Endothelial cell of umbilical vein (primary cell): Measurements from ENCODE around the gene CC2D2A. TPM values are rescaled to one million over a fixed set of nuclear protein-coding genes. Genes with fewer than 3 reads are reported as not detected.

Source experiments
- BruUV-seq: library from RNA; stranded (reverse); fragments of 400-500 nt; replicated peaks from 2 replicates; lab custom pipeline; 2021; lab: Mats Ljungman, UMichigan
- CTCF ChIA-PET: fragments of 300-600, 350-600 bp; sonication (Branson Sonifier 250); formaldehyde crosslinking; loops from one replicate; lab custom pipeline; 2021; ENCODE audit warnings: antibody characterized with exemption, inconsistent platforms; lab: Charles Lee
- POLR2A ChIA-PET: fragments of 300-600, 350-600 bp; sonication (Branson Sonifier 250); formaldehyde crosslinking; loops from one replicate; lab custom pipeline; 2021; ENCODE audit warnings: antibody characterized with exemption, inconsistent platforms; lab: Charles Lee
- DNase-seq: peaks from one replicate; pipeline ENCODE4 v3.0.0-alpha.2; 2011; ENCODE audit warnings: low read depth, low spot score
- FAIRE-seq: peaks from 2 replicates; lab custom pipeline; 2011; peaks lifted over from hg19 to GRCh38; lab: Jason Lieb, UNC
- H2AFZ ChIP-seq: 2 replicates; pipeline ENCODE4 v1.6.0; 2012; ENCODE audit warnings: low read depth, low read length, control low read depth, inconsistent platforms
- H3K27ac ChIP-seq: 2 replicates; pipeline ENCODE4 v1.5.1; 2011; ENCODE audit warnings: low read depth, mild to moderate bottlenecking, control low read depth, low read length, moderate library complexity; ENCODE audit not compliant: insufficient read depth
- H3K27me3 ChIP-seq, 2 experiments: 2 replicates each; pipeline versions ENCODE4 v1.6.0 to v1.6.1; 2011; ENCODE audit warnings: low read length in 2 of 2, mixed read lengths in 1 of 2; ENCODE audit not compliant: control insufficient read depth in 2 of 2, insufficient read depth in 2 of 2
- H3K36me3 ChIP-seq, 2 experiments: 2 replicates in 1 of 2; 3 replicates in 1 of 2; pipeline ENCODE4 v1.5.1; 2011; ENCODE audit warnings: low read length in 2 of 2, mild to moderate bottlenecking in 1 of 2, moderate library complexity in 1 of 2; ENCODE audit not compliant: control insufficient read depth in 2 of 2, insufficient read depth in 2 of 2; ENCODE audit errors: extremely low read depth in 1 of 2
- H3K4me1 ChIP-seq: 3 replicates; pipeline ENCODE4 v1.5.1; 2011; ENCODE audit warnings: mild to moderate bottlenecking, low read length; ENCODE audit not compliant: control insufficient read depth, insufficient read depth; ENCODE audit errors: extremely low read depth
- H3K4me2 ChIP-seq: 2 replicates; pipeline ENCODE4 v1.6.1; 2011; ENCODE audit warnings: low read length, control low read depth, mixed read lengths; ENCODE audit not compliant: insufficient read depth
- H3K4me3 ChIP-seq, 3 experiments: fragments of 200-600 bp in 1 of 3; sonication (generic), shearing (Covaris generic) in 1 of 3; replicated peaks in 1 of 3; 2 replicates each; pipeline ENCODE4 v1.5.1; 2011 to 2016; ENCODE audit warnings: control low read depth in 3 of 3, low read length in 3 of 3, mild to moderate bottlenecking in 2 of 3, inconsistent platforms in 1 of 3, low read depth in 1 of 3, moderate library complexity in 1 of 3; ENCODE audit not compliant: insufficient read depth in 1 of 3
- H3K79me2 ChIP-seq: 2 replicates; pipeline ENCODE4 v1.6.0; 2012; ENCODE audit warnings: low read length, inconsistent platforms; ENCODE audit not compliant: control insufficient read depth, insufficient read depth
- H3K9ac ChIP-seq: replicated peaks from 2 replicates; pipeline ENCODE3; 2011; ENCODE audit warnings: low read length, control low read depth; ENCODE audit not compliant: insufficient read depth; ENCODE audit errors: extremely low read depth
- H3K9me1 ChIP-seq: replicated peaks from 3 replicates; pipeline ENCODE4 v1.6.0; 2011; ENCODE audit warnings: mild to moderate bottlenecking, low read length; ENCODE audit not compliant: control insufficient read depth, insufficient read depth; ENCODE audit errors: extremely low read depth
- H3K9me3 ChIP-seq: replicated peaks from 2 replicates; pipeline ENCODE4 v1.5.1; 2012; ENCODE audit warnings: low read length, inconsistent platforms; ENCODE audit not compliant: control insufficient read depth, insufficient read depth
- H4K20me1 ChIP-seq: replicated peaks from 2 replicates; pipeline ENCODE3; 2011; ENCODE audit warnings: mild to moderate bottlenecking, low read length; ENCODE audit not compliant: control insufficient read depth, insufficient read depth; ENCODE audit errors: extremely low read depth
- EZH2 ChIP-seq: IDR thresholded peaks from 2 replicates; pipeline ENCODE4 v1.6.1; 2012; ENCODE audit warnings: borderline replicate concordance, low read depth, mild to moderate bottlenecking, moderate library complexity, low read length, inconsistent platforms; ENCODE audit not compliant: severe bottlenecking
- FOS ChIP-seq: IDR thresholded peaks from 2 replicates; pipeline ENCODE4 v1.6.1; 2011; ENCODE audit warnings: mild to moderate bottlenecking, low read length, moderate library complexity, borderline replicate concordance; ENCODE audit not compliant: insufficient read depth
- GATA2 ChIP-seq: IDR thresholded peaks from 2 replicates; pipeline ENCODE4 v1.7.0; 2011; ENCODE audit warnings: low read depth, mild to moderate bottlenecking, moderate library complexity, mixed read lengths, low read length; ENCODE audit not compliant: insufficient read length, insufficient read depth
- JUN ChIP-seq: IDR thresholded peaks from 2 replicates; pipeline ENCODE4 v1.6.1; 2011; ENCODE audit warnings: borderline replicate concordance, low read depth; ENCODE audit not compliant: insufficient read length, insufficient read depth
- MYC ChIP-seq: IDR thresholded peaks from one replicate; pipeline ENCODE4 v1.6.1; 2011; ENCODE audit warnings: mild to moderate bottlenecking, low read depth, low read length
- POLR2A ChIP-seq: IDR thresholded peaks from 2 replicates; pipeline ENCODE4 v1.6.1; 2012; ENCODE audit warnings: low read depth, mild to moderate bottlenecking, control low read depth, low read length
- POLR2AphosphoS5 ChIP-seq: IDR thresholded peaks from 2 replicates; pipeline ENCODE4 v1.6.1; 2012; ENCODE audit warnings: low read depth, mild to moderate bottlenecking, control low read depth, low read length, moderate library complexity; ENCODE audit not compliant: insufficient read depth
- dilution Hi-C: fragments of 300-500 bp; cut with MboI; formaldehyde crosslinking; loops from one replicate; pipeline ENCODE4 v1.15.0; 2019; ENCODE audit warnings: low sequenced_read_pairs; ENCODE audit not compliant: extremely low pct_ligation_motif_present
- intact Hi-C: fragments of 100-400 bp; cut with micrococcal nuclease; formaldehyde crosslinking; loops from one replicate; pipeline ENCODE4 v1.10.0; 2022
- polyA plus RNA-seq, 4 experiments: library from polyadenylated mRNA; depleted of rRNA in 3 of 4; stranded (reverse) in 3 of 4; unstranded in 1 of 4; fragments of >200 nt; gene quantifications; 2 replicates each; pipeline versions ENCODE4 v1.2.1 to v1.2.3, GENCODE V29; 2011 to 2012; ENCODE audit warnings: missing spikeins in 1 of 4
- total RNA-seq: library from RNA; stranded (reverse); gene quantifications from 2 replicates; pipeline ENCODE4 v1.2.3, GENCODE V29; 2021
- TF ChIP-seq, protein P1 (sequence below), 2 donors: IDR thresholded peaks; 1 replicate in 1 of 2; 2 replicates in 1 of 2; pipeline ENCODE4 v1.5.1; 2011; ENCODE audit warnings: low read length in 2 of 2, mild to moderate bottlenecking in 2 of 2, moderate library complexity in 2 of 2, control low read depth in 1 of 2, inconsistent platforms in 1 of 2, low read depth in 1 of 2; ENCODE audit not compliant: insufficient read depth in 1 of 2; ENCODE audit errors: extremely low read depth in 1 of 2
- TF ChIP-seq, protein P2 (sequence below): IDR thresholded peaks from 2 replicates; pipeline ENCODE4 v1.6.1; 2011; ENCODE audit not compliant: insufficient read depth, insufficient read length

The CC2D2A gene
- total and polyA plus RNA-seq, 2 donors (not counting 3 experiments of a cell fraction or from before 2014, with no cell fraction given) = 10.2 to 22.4 TPM

- Histone ChIP-seq H3K9me3 (no peaks in the 10 kb centered on the region), H3K27me3 (peaks cover 0 to 2% of the 10 kb centered on the region in 2 experiments), H4K20me1 (no peaks in the 10 kb centered on the region), H3K9ac (no peak overlapping the region), H3K36me3 (no peaks in the 10 kb centered on the region), H3K4me2 (no peak overlapping the region), H3K9me1 (no peaks in the 10 kb centered on the region), H2AFZ (no peak overlapping the region), H3K4me1 (no peaks in the 10 kb centered on the region), H3K4me3 (no peak overlapping the region), H3K79me2 (no peaks in the 10 kb centered on the region), H3K27ac (no peak overlapping the region)
- DNase-seq (no peak), FAIRE-seq (no peak)
- no TSS peak for BruUV-seq
- dilution Hi-C loops = no loop called here
- TF ChIP-seq EZH2 (no peak), JUN (no peak), POLR2A (no peak), GATA2 (no peak), POLR2AphosphoS5 (no peak), MYC (no peak), FOS (no peak)
- TF ChIP-seq, protein P1, sequence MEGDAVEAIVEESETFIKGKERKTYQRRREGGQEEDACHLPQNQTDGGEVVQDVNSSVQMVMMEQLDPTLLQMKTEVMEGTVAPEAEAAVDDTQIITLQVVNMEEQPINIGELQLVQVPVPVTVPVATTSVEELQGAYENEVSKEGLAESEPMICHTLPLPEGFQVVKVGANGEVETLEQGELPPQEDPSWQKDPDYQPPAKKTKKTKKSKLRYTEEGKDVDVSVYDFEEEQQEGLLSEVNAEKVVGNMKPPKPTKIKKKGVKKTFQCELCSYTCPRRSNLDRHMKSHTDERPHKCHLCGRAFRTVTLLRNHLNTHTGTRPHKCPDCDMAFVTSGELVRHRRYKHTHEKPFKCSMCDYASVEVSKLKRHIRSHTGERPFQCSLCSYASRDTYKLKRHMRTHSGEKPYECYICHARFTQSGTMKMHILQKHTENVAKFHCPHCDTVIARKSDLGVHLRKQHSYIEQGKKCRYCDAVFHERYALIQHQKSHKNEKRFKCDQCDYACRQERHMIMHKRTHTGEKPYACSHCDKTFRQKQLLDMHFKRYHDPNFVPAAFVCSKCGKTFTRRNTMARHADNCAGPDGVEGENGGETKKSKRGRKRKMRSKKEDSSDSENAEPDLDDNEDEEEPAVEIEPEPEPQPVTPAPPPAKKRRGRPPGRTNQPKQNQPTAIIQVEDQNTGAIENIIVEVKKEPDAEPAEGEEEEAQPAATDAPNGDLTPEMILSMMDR (IDR thresholded peaks at IDR 0.05; ENCODE audit: extremely low read depth in 1 of 2, insufficient read depth in 1 of 2, low read depth in 1 of 2, low read length in 2 of 2) = no peak
- TF ChIP-seq, protein P2, sequence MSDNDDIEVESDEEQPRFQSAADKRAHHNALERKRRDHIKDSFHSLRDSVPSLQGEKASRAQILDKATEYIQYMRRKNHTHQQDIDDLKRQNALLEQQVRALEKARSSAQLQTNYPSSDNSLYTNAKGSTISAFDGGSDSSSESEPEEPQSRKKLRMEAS = no peak
- CTCF ChIA-PET = interaction anchor here (1.5 kb wide), 1 partner anchor 13 kb away, joined by 4 read pairs; no protein-coding TSS in a partner anchor
- intact Hi-C loops = no loop called here
- POLR2A ChIA-PET = no interaction called here
Observed at GRCh38 chr4:15444276-15444675, 25.4 kb upstream of the CC2D2A start.
